Activated naive CD8-positive, alpha-beta T cell treated with anti-CD3 and anti-CD28 coated beads, Interleukin-2, amount 10 ng/mL, durations not matched to agents 7 days and 5 days (primary cell): ENCODE measurements around the gene TMTC2. TPM values are rescaled to one million over a fixed set of nuclear protein-coding genes. Genes with fewer than 3 reads are reported as not detected.

Experiments used
- ATAC-seq: fragments of 150-1000 bp; cut with Tn5 transposase; one replicate; pipeline ENCODE4 v1.10.0; 2021; ENCODE audit warnings: low read depth, moderate library complexity
- POLR2A ChIA-PET: fragments of 350-600 bp; sonication (Branson Sonifier 250); formaldehyde crosslinking; loops from one replicate; lab custom pipeline; 2021; ENCODE audit warnings: antibody characterized with exemption; lab: Charles Lee
- DNase-seq: peaks from one replicate; pipeline ENCODE4 v3.0.0; 2021
- H3K27ac Mint-ChIP-seq: one replicate; pipeline ENCODE4 v1.8.0; 2022; ENCODE audit warnings: mild to moderate bottlenecking, mixed read lengths
- H3K27me3 Mint-ChIP-seq: one replicate; pipeline ENCODE4 v1.8.0; 2022; ENCODE audit warnings: mild to moderate bottlenecking, moderate library complexity, mixed read lengths
- H3K36me3 Mint-ChIP-seq: one replicate; pipeline ENCODE4 v1.8.0; 2021; ENCODE audit warnings: mild to moderate bottlenecking, mixed read lengths
- H3K4me1 Mint-ChIP-seq: one replicate; pipeline ENCODE4 v1.8.0; 2021; ENCODE audit warnings: mixed read lengths
- H3K4me3 Mint-ChIP-seq: one replicate; pipeline ENCODE4 v1.8.0; 2022; ENCODE audit warnings: mild to moderate bottlenecking, moderate library complexity, mixed read lengths
- H3K9me3 Mint-ChIP-seq: one replicate; pipeline ENCODE4 v1.8.0; 2021; ENCODE audit warnings: mixed read lengths
- total RNA-seq, 2 experiments: library from RNA; stranded (reverse); gene quantifications; one replicate each; pipeline ENCODE4 v1.2.3, GENCODE V29; 2021

TMTC2 gene
- total RNA-seq, 2 experiments from 2014 or later = 3.3 to 4.1 TPM

DNA sequence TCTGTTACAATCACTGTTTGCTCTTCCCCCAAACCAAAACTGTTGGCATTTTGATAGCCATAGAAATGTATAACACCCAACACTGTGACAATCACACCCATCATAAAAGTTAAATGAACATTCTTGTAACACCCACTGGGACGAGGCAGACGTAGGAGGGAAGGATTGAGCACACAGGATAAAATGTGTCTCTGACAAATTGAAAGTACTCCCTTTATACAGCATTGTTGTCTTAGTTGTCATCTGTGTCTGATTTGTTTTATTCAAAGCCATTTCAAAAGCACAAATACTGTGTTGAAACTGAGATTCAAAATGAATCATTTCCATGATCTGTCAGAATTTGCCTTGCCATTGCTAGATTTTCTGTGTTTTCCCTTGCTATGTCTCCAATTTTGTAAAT lies 436.3 kb downstream of the TMTC2 start:
- DNase-seq = no peak
- Mint-ChIP-seq H3K4me3 (no peak overlapping the region), H3K36me3 (no peaks in the 10 kb centered on the region), H3K27me3 (no peaks in the 10 kb centered on the region), H3K27ac (no peak overlapping the region), H3K9me3 (peaks cover 2% of the 10 kb centered on the region), H3K4me1 (no peaks in the 10 kb centered on the region)
- no peak for ATAC-seq
- POLR2A ChIA-PET = no interaction called here

DNA sequence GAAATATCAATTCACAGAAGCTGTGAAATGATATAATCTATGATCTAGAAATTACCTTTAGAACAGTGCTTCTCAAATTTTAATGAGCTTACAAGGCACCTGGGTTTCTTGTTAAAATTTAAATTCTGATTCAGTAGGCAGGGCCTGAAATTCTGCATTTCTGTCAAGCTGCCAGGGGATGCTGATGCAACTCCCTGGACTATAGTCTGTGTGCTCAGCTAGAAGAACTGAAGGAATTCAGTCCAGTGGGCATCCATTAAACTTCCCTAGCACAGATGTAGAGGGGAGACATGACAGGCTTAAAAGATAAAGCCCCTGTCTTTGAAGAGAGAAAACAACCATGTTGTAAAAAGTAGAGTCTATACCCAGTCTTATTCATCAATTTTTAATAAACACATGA lies 441.8 kb downstream of the TMTC2 start:
- Mint-ChIP-seq H3K27me3 (no peaks in the 10 kb centered on the region), H3K4me3 (no peak overlapping the region), H3K4me1 (no peaks in the 10 kb centered on the region), H3K36me3 (no peaks in the 10 kb centered on the region), H3K27ac (no peak overlapping the region), H3K9me3 (no peaks in the 10 kb centered on the region)
- DNase-seq (no peak), ATAC-seq (no peak)
- POLR2A ChIA-PET = no interaction called here

GRCh38 chr12:83130178-83130577 lies 443.5 kb downstream of the TMTC2 start:
- H3K9me3 Mint-ChIP-seq = no peaks in the 10 kb centered on the region
- H3K27ac Mint-ChIP-seq = no peak overlapping the region
- DNase-seq = no peak
- H3K36me3 Mint-ChIP-seq = no peaks in the 10 kb centered on the region
- H3K4me3 Mint-ChIP-seq = no peak overlapping the region
- POLR2A ChIA-PET = no interaction called here
- no peaks in the 10 kb centered on the region for H3K27me3 Mint-ChIP-seq
- no peaks in the 10 kb centered on the region for H3K4me1 Mint-ChIP-seq
- ATAC-seq = no peak

DNA sequence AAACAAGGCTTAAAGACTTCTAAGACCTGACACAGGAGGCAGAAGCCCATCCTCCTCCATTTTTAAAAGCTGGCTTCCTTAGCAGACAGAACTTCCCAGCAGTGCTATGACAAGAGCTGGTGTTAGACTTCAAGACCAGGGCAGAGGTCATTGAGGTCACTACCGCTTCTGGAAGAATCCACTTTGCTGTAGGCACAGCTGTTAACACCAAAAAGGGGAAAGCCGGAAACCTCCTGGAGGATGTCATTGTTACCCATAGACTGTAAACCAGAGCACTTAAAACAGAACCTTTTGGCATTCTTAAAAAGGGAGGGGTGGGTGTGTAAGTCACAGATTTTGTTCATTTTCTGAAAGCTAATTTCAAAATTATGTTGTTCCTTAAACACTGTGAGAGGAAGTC lies 445.7 kb downstream of the TMTC2 start:
- Mint-ChIP-seq H3K27me3 (no peaks in the 10 kb centered on the region), H3K4me1 (no peaks in the 10 kb centered on the region), H3K4me3 (no peak overlapping the region), H3K36me3 (no peaks in the 10 kb centered on the region), H3K9me3 (no peaks in the 10 kb centered on the region), H3K27ac (no peak overlapping the region)
- DNase-seq = no peak
- POLR2A ChIA-PET = no interaction called here
- ATAC-seq = no peak

DNA sequence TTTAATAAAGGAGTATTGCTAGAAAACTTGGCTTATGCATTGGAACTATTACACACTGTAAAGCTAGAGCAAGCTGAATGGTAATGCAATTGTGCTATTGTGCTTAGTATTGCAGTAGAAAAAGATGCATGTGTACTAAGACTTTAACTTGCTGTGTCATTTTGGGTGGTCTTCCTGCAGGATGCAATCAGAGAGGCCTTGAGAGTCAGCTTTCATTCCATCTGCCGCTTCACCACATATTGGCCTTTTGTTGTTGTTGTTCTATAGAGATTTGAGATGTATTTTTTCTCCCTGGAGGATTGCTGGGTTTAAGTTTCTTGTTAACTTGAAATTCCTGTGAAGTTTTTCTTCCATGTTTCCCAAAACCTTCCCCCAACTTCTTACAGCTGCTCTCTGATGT lies 449.7 kb downstream of the TMTC2 start:
- DNase-seq (no peak), ATAC-seq (no peak)
- POLR2A ChIA-PET = no interaction called here
- Mint-ChIP-seq H3K9me3 (peaks cover 3% of the 10 kb centered on the region), H3K4me1 (no peaks in the 10 kb centered on the region), H3K27ac (no peak overlapping the region), H3K27me3 (no peaks in the 10 kb centered on the region), H3K4me3 (no peak overlapping the region), H3K36me3 (no peaks in the 10 kb centered on the region)

DNA sequence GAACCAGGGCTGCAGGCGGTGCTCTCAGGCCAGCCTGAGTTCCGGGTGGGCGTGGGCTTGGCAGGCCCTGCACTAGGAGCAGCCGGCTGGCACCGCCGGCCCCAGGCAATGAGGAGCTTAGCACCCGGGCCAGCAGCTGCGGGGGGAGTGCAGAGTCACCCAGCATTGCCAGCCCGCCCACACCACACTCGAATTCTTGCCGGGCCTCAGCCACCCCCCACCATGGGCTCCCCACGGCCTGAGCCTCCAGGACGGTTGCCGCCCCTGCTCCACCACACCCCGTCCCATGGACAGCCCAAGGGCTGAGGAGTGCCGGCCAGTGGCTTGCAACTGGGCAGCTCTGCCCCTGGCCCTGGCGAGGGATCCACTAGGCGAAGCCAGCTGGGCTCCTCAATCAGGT lies 453.4 kb downstream of the TMTC2 start:
- Mint-ChIP-seq H3K27me3 (no peaks in the 10 kb centered on the region), H3K36me3 (no peaks in the 10 kb centered on the region), H3K9me3 (peaks cover 3% of the 10 kb centered on the region), H3K4me1 (no peaks in the 10 kb centered on the region), H3K4me3 (no peak overlapping the region), H3K27ac (no peak overlapping the region)
- DNase-seq = no peak
- no peak for ATAC-seq
- POLR2A ChIA-PET = no interaction called here

GRCh38 chr12:83141460-83141994 lies 454.8 kb downstream of the TMTC2 start:
- no peak for DNase-seq
- Mint-ChIP-seq H3K4me3 (no peak overlapping the region), H3K4me1 (no peaks in the 10 kb centered on the region), H3K27ac (no peak overlapping the region), H3K27me3 (no peaks in the 10 kb centered on the region), H3K9me3 (peaks cover 3% of the 10 kb centered on the region), H3K36me3 (no peaks in the 10 kb centered on the region)
- ATAC-seq = no peak
- POLR2A ChIA-PET = no interaction called here

GRCh38 chr12:83142914-83143313 lies 456.2 kb downstream of the TMTC2 start:
- DNase-seq (no peak), ATAC-seq (no peak)
- Mint-ChIP-seq H3K4me1 (no peaks in the 10 kb centered on the region), H3K9me3 (peaks cover 3% of the 10 kb centered on the region), H3K27ac (no peak overlapping the region), H3K27me3 (no peaks in the 10 kb centered on the region), H3K36me3 (no peaks in the 10 kb centered on the region), H3K4me3 (no peak overlapping the region)
- POLR2A ChIA-PET = no interaction called here

GRCh38 chr12:83143950-83144349 lies 457.2 kb downstream of the TMTC2 start:
- no peaks in the 10 kb centered on the region for H3K36me3 Mint-ChIP-seq
- no peak overlapping the region for H3K4me3 Mint-ChIP-seq
- DNase-seq (no peak), ATAC-seq (no peak)
- POLR2A ChIA-PET = no interaction called here
- no peaks in the 10 kb centered on the region for H3K27me3 Mint-ChIP-seq
- H3K9me3 Mint-ChIP-seq = peaks cover 3% of the 10 kb centered on the region
- H3K27ac Mint-ChIP-seq = no peak overlapping the region
- no peaks in the 10 kb centered on the region for H3K4me1 Mint-ChIP-seq

- Mint-ChIP-seq H3K27me3 (no peaks in the 10 kb centered on the region), H3K4me1 (no peaks in the 10 kb centered on the region), H3K27ac (no peak overlapping the region), H3K36me3 (no peaks in the 10 kb centered on the region), H3K9me3 (peaks cover 3% of the 10 kb centered on the region), H3K4me3 (no peak overlapping the region)
- DNase-seq = no peak
- no peak for ATAC-seq
- POLR2A ChIA-PET = no interaction called here
Observed at GRCh38 chr12:83145325-83145840, 458.7 kb downstream of the TMTC2 start.

DNA sequence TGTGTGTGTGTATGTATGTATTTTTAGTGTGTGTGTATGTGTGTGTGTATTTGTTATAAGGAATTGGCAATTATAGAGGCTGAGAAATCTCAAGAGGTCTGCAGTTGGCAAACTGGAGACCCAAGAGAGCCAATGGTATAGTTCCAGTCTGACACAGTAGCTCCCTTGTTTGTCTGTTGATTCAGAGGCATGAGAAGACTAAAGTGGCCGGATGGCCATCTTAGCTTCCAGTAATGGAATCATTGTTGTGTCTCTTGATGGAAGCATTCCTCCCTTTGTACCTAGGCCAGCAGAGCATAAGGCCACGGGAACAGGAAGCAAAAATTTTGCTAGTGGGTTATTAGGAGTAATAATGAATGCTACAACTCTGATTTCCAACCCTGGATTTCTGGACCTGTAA lies 460.6 kb downstream of the TMTC2 start:
- no peak overlapping the region for H3K27ac Mint-ChIP-seq
- peaks cover 3% of the 10 kb centered on the region for H3K27me3 Mint-ChIP-seq
- H3K36me3 Mint-ChIP-seq = no peaks in the 10 kb centered on the region
- POLR2A ChIA-PET = no interaction called here
- H3K9me3 Mint-ChIP-seq = no peaks in the 10 kb centered on the region
- no peak for DNase-seq
- ATAC-seq = no peak
- H3K4me1 Mint-ChIP-seq = no peaks in the 10 kb centered on the region
- H3K4me3 Mint-ChIP-seq = no peak overlapping the region

DNA sequence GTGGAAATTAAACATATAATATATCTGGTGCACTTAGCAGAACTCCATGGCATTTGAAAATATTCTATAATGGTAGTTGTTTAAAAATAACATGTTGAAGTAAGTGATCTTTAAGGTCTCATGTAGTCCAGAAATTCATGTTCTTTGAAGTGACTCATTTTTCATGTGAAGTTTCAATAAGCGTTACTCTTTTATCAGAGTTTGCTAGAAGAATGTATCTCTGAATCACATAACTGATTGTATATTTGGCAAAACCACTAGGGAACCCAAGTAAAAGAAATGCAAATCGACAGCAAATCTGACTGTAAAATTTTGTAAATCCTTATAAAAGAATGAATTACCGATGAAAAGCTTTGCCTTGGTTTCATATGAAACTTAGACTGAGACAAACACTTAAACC lies 463.3 kb downstream of the TMTC2 start:
- DNase-seq = no peak
- Mint-ChIP-seq H3K4me1 (no peaks in the 10 kb centered on the region), H3K9me3 (no peaks in the 10 kb centered on the region), H3K27ac (no peak overlapping the region), H3K36me3 (no peaks in the 10 kb centered on the region), H3K4me3 (no peak overlapping the region), H3K27me3 (peaks cover 5% of the 10 kb centered on the region)
- no peak for ATAC-seq
- POLR2A ChIA-PET = no interaction called here

- Mint-ChIP-seq H3K27me3 (peaks cover 5% of the 10 kb centered on the region), H3K27ac (no peak overlapping the region), H3K36me3 (no peaks in the 10 kb centered on the region), H3K9me3 (no peaks in the 10 kb centered on the region), H3K4me3 (no peak overlapping the region), H3K4me1 (no peaks in the 10 kb centered on the region)
- POLR2A ChIA-PET = no interaction called here
- ATAC-seq (no peak), DNase-seq (no peak)
Observed at GRCh38 chr12:83150465-83151189, 463.9 kb downstream of the TMTC2 start.

DNA sequence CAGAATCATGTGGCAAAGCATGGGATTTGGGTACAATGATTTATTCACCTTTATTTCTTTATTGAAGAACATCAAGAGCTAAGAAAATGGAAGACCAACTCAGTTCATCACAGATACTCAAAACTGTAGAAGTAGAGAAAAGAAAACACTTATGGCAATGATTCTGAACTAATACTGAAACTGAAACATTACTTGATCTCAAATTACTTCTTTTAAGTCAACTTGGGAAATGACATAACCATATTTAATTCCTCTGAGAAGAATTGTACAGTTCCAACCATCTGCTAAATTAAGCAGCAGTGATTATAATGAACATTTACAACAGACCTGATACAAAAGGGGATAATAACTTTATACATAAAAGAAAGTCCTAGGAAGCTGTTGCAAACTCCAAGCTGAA lies 466.5 kb downstream of the TMTC2 start:
- POLR2A ChIA-PET = no interaction called here
- Mint-ChIP-seq H3K27ac (no peak overlapping the region), H3K4me3 (no peak overlapping the region), H3K9me3 (no peaks in the 10 kb centered on the region), H3K27me3 (peaks cover 5% of the 10 kb centered on the region), H3K36me3 (no peaks in the 10 kb centered on the region), H3K4me1 (no peaks in the 10 kb centered on the region)
- ATAC-seq (no peak), DNase-seq (no peak)
